Endothelial cell of umbilical vein (primary cell): ENCODE measurements around the gene COTL1. TPM values are rescaled to one million over a fixed set of nuclear protein-coding genes. Genes with fewer than 3 reads are reported as not detected.

ENCODE experiments used
- BruUV-seq: library from RNA; stranded (reverse); fragments of 400-500 nt; replicated peaks from 2 replicates; lab custom pipeline; 2021; lab: Mats Ljungman, UMichigan
- CTCF ChIA-PET: fragments of 300-600, 350-600 bp; sonication (Branson Sonifier 250); formaldehyde crosslinking; loops from one replicate; lab custom pipeline; 2021; ENCODE audit warnings: antibody characterized with exemption, inconsistent platforms; lab: Charles Lee
- POLR2A ChIA-PET: fragments of 300-600, 350-600 bp; sonication (Branson Sonifier 250); formaldehyde crosslinking; loops from one replicate; lab custom pipeline; 2021; ENCODE audit warnings: antibody characterized with exemption, inconsistent platforms; lab: Charles Lee
- DNase-seq: peaks from one replicate; pipeline ENCODE4 v3.0.0-alpha.2; 2011; ENCODE audit warnings: low read depth, low spot score
- FAIRE-seq: peaks from 2 replicates; lab custom pipeline; 2011; peaks lifted over from hg19 to GRCh38; lab: Jason Lieb, UNC
- H2AFZ ChIP-seq: 2 replicates; pipeline ENCODE4 v1.6.0; 2012; ENCODE audit warnings: low read depth, low read length, control low read depth, inconsistent platforms
- H3K27ac ChIP-seq: 2 replicates; pipeline ENCODE4 v1.5.1; 2011; ENCODE audit warnings: low read depth, mild to moderate bottlenecking, control low read depth, low read length, moderate library complexity; ENCODE audit not compliant: insufficient read depth
- H3K27me3 ChIP-seq, 2 experiments: 2 replicates each; pipeline versions ENCODE4 v1.6.0 to v1.6.1; 2011; ENCODE audit warnings: low read length in 2 of 2, mixed read lengths in 1 of 2; ENCODE audit not compliant: control insufficient read depth in 2 of 2, insufficient read depth in 2 of 2
- H3K36me3 ChIP-seq, 2 experiments: 2 replicates in 1 of 2; 3 replicates in 1 of 2; pipeline ENCODE4 v1.5.1; 2011; ENCODE audit warnings: low read length in 2 of 2, mild to moderate bottlenecking in 1 of 2, moderate library complexity in 1 of 2; ENCODE audit not compliant: control insufficient read depth in 2 of 2, insufficient read depth in 2 of 2; ENCODE audit errors: extremely low read depth in 1 of 2
- H3K4me1 ChIP-seq: 3 replicates; pipeline ENCODE4 v1.5.1; 2011; ENCODE audit warnings: mild to moderate bottlenecking, low read length; ENCODE audit not compliant: control insufficient read depth, insufficient read depth; ENCODE audit errors: extremely low read depth
- H3K4me2 ChIP-seq: 2 replicates; pipeline ENCODE4 v1.6.1; 2011; ENCODE audit warnings: low read length, control low read depth, mixed read lengths; ENCODE audit not compliant: insufficient read depth
- H3K4me3 ChIP-seq, 3 experiments: fragments of 200-600 bp in 1 of 3; sonication (generic), shearing (Covaris generic) in 1 of 3; replicated peaks in 1 of 3; 2 replicates each; pipeline ENCODE4 v1.5.1; 2011 to 2016; ENCODE audit warnings: control low read depth in 3 of 3, low read length in 3 of 3, mild to moderate bottlenecking in 2 of 3, inconsistent platforms in 1 of 3, low read depth in 1 of 3, moderate library complexity in 1 of 3; ENCODE audit not compliant: insufficient read depth in 1 of 3
- H3K79me2 ChIP-seq: 2 replicates; pipeline ENCODE4 v1.6.0; 2012; ENCODE audit warnings: low read length, inconsistent platforms; ENCODE audit not compliant: control insufficient read depth, insufficient read depth
- H3K9ac ChIP-seq: replicated peaks from 2 replicates; pipeline ENCODE3; 2011; ENCODE audit warnings: low read length, control low read depth; ENCODE audit not compliant: insufficient read depth; ENCODE audit errors: extremely low read depth
- H3K9me1 ChIP-seq: replicated peaks from 3 replicates; pipeline ENCODE4 v1.6.0; 2011; ENCODE audit warnings: mild to moderate bottlenecking, low read length; ENCODE audit not compliant: control insufficient read depth, insufficient read depth; ENCODE audit errors: extremely low read depth
- H3K9me3 ChIP-seq: replicated peaks from 2 replicates; pipeline ENCODE4 v1.5.1; 2012; ENCODE audit warnings: low read length, inconsistent platforms; ENCODE audit not compliant: control insufficient read depth, insufficient read depth
- H4K20me1 ChIP-seq: replicated peaks from 2 replicates; pipeline ENCODE3; 2011; ENCODE audit warnings: mild to moderate bottlenecking, low read length; ENCODE audit not compliant: control insufficient read depth, insufficient read depth; ENCODE audit errors: extremely low read depth
- CTCF ChIP-seq, 2 donors: IDR thresholded peaks; 1 replicate in 1 of 2; 2 replicates in 1 of 2; pipeline ENCODE4 v1.5.1; 2011; ENCODE audit warnings: low read length in 2 of 2, mild to moderate bottlenecking in 2 of 2, moderate library complexity in 2 of 2, control low read depth in 1 of 2, inconsistent platforms in 1 of 2, low read depth in 1 of 2; ENCODE audit not compliant: insufficient read depth in 1 of 2; ENCODE audit errors: extremely low read depth in 1 of 2
- EZH2 ChIP-seq: IDR thresholded peaks from 2 replicates; pipeline ENCODE4 v1.6.1; 2012; ENCODE audit warnings: borderline replicate concordance, low read depth, mild to moderate bottlenecking, moderate library complexity, low read length, inconsistent platforms; ENCODE audit not compliant: severe bottlenecking
- FOS ChIP-seq: IDR thresholded peaks from 2 replicates; pipeline ENCODE4 v1.6.1; 2011; ENCODE audit warnings: mild to moderate bottlenecking, low read length, moderate library complexity, borderline replicate concordance; ENCODE audit not compliant: insufficient read depth
- GATA2 ChIP-seq: IDR thresholded peaks from 2 replicates; pipeline ENCODE4 v1.7.0; 2011; ENCODE audit warnings: low read depth, mild to moderate bottlenecking, moderate library complexity, mixed read lengths, low read length; ENCODE audit not compliant: insufficient read length, insufficient read depth
- JUN ChIP-seq: IDR thresholded peaks from 2 replicates; pipeline ENCODE4 v1.6.1; 2011; ENCODE audit warnings: borderline replicate concordance, low read depth; ENCODE audit not compliant: insufficient read length, insufficient read depth
- MAX ChIP-seq: IDR thresholded peaks from 2 replicates; pipeline ENCODE4 v1.6.1; 2011; ENCODE audit not compliant: insufficient read depth, insufficient read length
- MYC ChIP-seq: IDR thresholded peaks from one replicate; pipeline ENCODE4 v1.6.1; 2011; ENCODE audit warnings: mild to moderate bottlenecking, low read depth, low read length
- POLR2A ChIP-seq: IDR thresholded peaks from 2 replicates; pipeline ENCODE4 v1.6.1; 2012; ENCODE audit warnings: low read depth, mild to moderate bottlenecking, control low read depth, low read length
- POLR2AphosphoS5 ChIP-seq: IDR thresholded peaks from 2 replicates; pipeline ENCODE4 v1.6.1; 2012; ENCODE audit warnings: low read depth, mild to moderate bottlenecking, control low read depth, low read length, moderate library complexity; ENCODE audit not compliant: insufficient read depth
- dilution Hi-C: fragments of 300-500 bp; cut with MboI; formaldehyde crosslinking; loops from one replicate; pipeline ENCODE4 v1.15.0; 2019; ENCODE audit warnings: low sequenced_read_pairs; ENCODE audit not compliant: extremely low pct_ligation_motif_present
- intact Hi-C: fragments of 100-400 bp; cut with micrococcal nuclease; formaldehyde crosslinking; loops from one replicate; pipeline ENCODE4 v1.10.0; 2022
- polyA plus RNA-seq, 4 experiments: library from polyadenylated mRNA; depleted of rRNA in 3 of 4; stranded (reverse) in 3 of 4; unstranded in 1 of 4; fragments of >200 nt; gene quantifications; 2 replicates each; pipeline versions ENCODE4 v1.2.1 to v1.2.3, GENCODE V29; 2011 to 2012; ENCODE audit warnings: missing spikeins in 1 of 4
- total RNA-seq: library from RNA; stranded (reverse); gene quantifications from 2 replicates; pipeline ENCODE4 v1.2.3, GENCODE V29; 2021

COTL1 gene
- total and polyA plus RNA-seq, 2 donors (not counting 3 experiments of a cell fraction or from before 2014, with no cell fraction given), result 90.0 to 200 TPM

- peaks cover 0 to 3% of the 10 kb centered on the region in 2 experiments for H3K36me3 ChIP-seq
- no peak overlapping the region for H3K27ac ChIP-seq
- H3K9ac ChIP-seq, result no peak overlapping the region
- no peak for DNase-seq
- H3K4me2 ChIP-seq, result no peak overlapping the region
- intact Hi-C loops (no loop called here), dilution Hi-C loops (loop anchor here (25.0 kb wide), 1 partner anchor 96 kb away; the partner anchor contains the start of gene MEAK7)
- no peaks in the 10 kb centered on the region for H3K27me3 ChIP-seq
- H4K20me1 ChIP-seq, result no peaks in the 10 kb centered on the region
- no peaks in the 10 kb centered on the region for H3K9me1 ChIP-seq
- no peaks in the 10 kb centered on the region for H3K9me3 ChIP-seq
- POLR2A ChIA-PET, result no interaction called here
- no peak for FAIRE-seq
- BruUV-seq, result no TSS peak
- TF ChIP-seq MYC (no peak), EZH2 (no peak), MAX (no peak), CTCF (IDR thresholded peaks at IDR 0.05; ENCODE audit: extremely low read depth in 1 of 2, insufficient read depth in 1 of 2, low read depth in 1 of 2, low read length in 2 of 2) (no peak)
- peaks cover 8% of the 10 kb centered on the region for H3K4me1 ChIP-seq
- no peak overlapping the region for H2AFZ ChIP-seq
- H3K79me2 ChIP-seq, result peaks cover 71% of the 10 kb centered on the region
- no peak overlapping the region for H3K4me3 ChIP-seq
- CTCF ChIA-PET, result interaction anchor here (1.3 to 1.8 kb wide), 3 partner anchors 97 to 130 kb away, joined by 3 to 6 read pairs (median 3); no protein-coding TSS in a partner anchor
Measured at GRCh38 chr16:84608282-84608681, 9.6 kb downstream of the COTL1 start.

GRCh38 chr16:84607694-84608093, 10.2 kb downstream of the COTL1 start:
- Histone ChIP-seq H3K9me1 (no peaks in the 10 kb centered on the region), H3K4me2 (no peak overlapping the region), H4K20me1 (no peaks in the 10 kb centered on the region), H3K79me2 (peaks cover 72% of the 10 kb centered on the region), H3K36me3 (peaks cover 0 to 3% of the 10 kb centered on the region in 2 experiments), H3K4me1 (peaks cover 14% of the 10 kb centered on the region), H3K9ac (no peak overlapping the region), H2AFZ (no peak overlapping the region), H3K27ac (no peak overlapping the region), H3K27me3 (no peaks in the 10 kb centered on the region), H3K9me3 (no peaks in the 10 kb centered on the region), H3K4me3 (no peak overlapping the region)
- TF ChIP-seq MAX (no peak), POLR2A (no peak), JUN (no peak), CTCF (IDR thresholded peaks at IDR 0.05; ENCODE audit: extremely low read depth in 1 of 2, insufficient read depth in 1 of 2, low read depth in 1 of 2, low read length in 2 of 2) (no peak), EZH2 (no peak), POLR2AphosphoS5 (no peak), FOS (no peak), GATA2 (no peak), MYC (no peak)
- FAIRE-seq (peak; percentile 71), DNase-seq (no peak)
- BruUV-seq, result no TSS peak
- intact Hi-C loops, result no loop called here
- dilution Hi-C loops, result loop anchor here (25.0 kb wide), 1 partner anchor 95 kb away; the partner anchor contains the start of gene MEAK7
- POLR2A ChIA-PET, result no interaction called here
- CTCF ChIA-PET, result interaction anchor here (1.3 to 1.8 kb wide), 3 partner anchors 96 to 130 kb away, joined by 3 to 6 read pairs (median 3); no protein-coding TSS in a partner anchor
